ENCODE results near the gene CAMK2G. TPM values are rescaled to one million over a fixed set of nuclear protein-coding genes. Genes with fewer than 3 reads are reported as not detected.

The CAMK2G gene
- polyA plus RNA-seq, 2 of the 4 experiments (the other 2 are of a cell fraction) = 22.6 to 25.5 TPM

GRCh38 chr10:73866621-73867020, 7.7 kb downstream of the CAMK2G start:
- TF ChIP-seq ZNF302 (CRISPR knock-in tag; IDR thresholded peaks at IDR 0.05) (no peak), POLR2AphosphoS2 (conservative IDR thresholded peaks at IDR 0.05; ENCODE audit: low read length) (no peak), ZFP36 (IDR thresholded peaks at IDR 0.05; ENCODE audit: borderline replicate concordance, partially characterized antibody) (no peak), RNF2 (IDR thresholded peaks at IDR 0.05; ENCODE audit: borderline replicate concordance, low read depth) (no peak), ZC3H11A (IDR thresholded peaks at IDR 0.05) (no peak), BCL3 (IDR thresholded peaks at IDR 0.05) (no peak), E2F6 (IDR thresholded peaks at IDR 0.05; ENCODE audit: borderline replicate concordance, low read depth) (no peak)
- no peak for ATAC-seq
- no peak overlapping the region for H3K27ac ChIP-seq
- no peak for DNase-seq (ENCODE audit: low read depth in 1 of 2, low spot score in 1 of 2)
- POLR2A ChIA-PET = no interaction called here
- H3K9me3 ChIP-seq = no peaks in the 10 kb centered on the region
- WGBS (ENCODE audit: missing lambda C conversion rate) = 94% methylated on average over 7 of the region's 7 CpGs
- H3K4me3 ChIP-seq = no peak overlapping the region
- H3K4me2 ChIP-seq = no peak overlapping the region
- CTCF ChIA-PET = interaction anchor here (0.8 to 32.3 kb wide), 4 partner anchors 15 to 169 kb away, joined by 3 to 565 read pairs (median 112); partner anchors contain the start of gene CAMK2G
- no peaks in the 10 kb centered on the region for H3K4me1 ChIP-seq
- FAIRE-seq = no peak

- Histone ChIP-seq H3K27ac (no peak overlapping the region), H3K4me1 (no peaks in the 10 kb centered on the region), H3K9me3 (no peaks in the 10 kb centered on the region), H3K4me3 (no peak overlapping the region), H3K4me2 (no peak overlapping the region)
- ATAC-seq = no peak
- FAIRE-seq = no peak
- no peak for DNase-seq (ENCODE audit: low read depth in 1 of 2, low spot score in 1 of 2)
- ChIA-PET POLR2A (no interaction called here), CTCF (interaction anchor here (0.8 to 32.3 kb wide), 4 partner anchors 16 to 169 kb away, joined by 3 to 565 read pairs (median 112); partner anchors contain the start of gene CAMK2G)
- 93% methylated on average over 10 of the region's 11 CpGs for WGBS (ENCODE audit: missing lambda C conversion rate)
- no peak for TF ChIP-seq GATA3 (IDR thresholded peaks at IDR 0.05; ENCODE audit: borderline replicate concordance)
- TF ChIP-seq RCOR1 (IDR thresholded peaks at IDR 0.05; ENCODE audit: low read depth, low read length) = no peak
- TF ChIP-seq NFE2L2 (conservative IDR thresholded peaks at IDR 0.05; ENCODE audit: low read length) = no peak
- no peak for TF ChIP-seq REST (IDR thresholded peaks at IDR 0.05)
- TF ChIP-seq SMC3 (IDR thresholded peaks at IDR 0.05) = no peak
- no peak for TF ChIP-seq MYC (IDR thresholded peaks at IDR 0.05; ENCODE audit: borderline replicate concordance, low read length)
- TF ChIP-seq MAZ (IDR thresholded peaks at IDR 0.05; ENCODE audit: borderline replicate concordance, low read depth, low read length) = no peak
- no peak for TF ChIP-seq HDAC2 (IDR thresholded peaks at IDR 0.05)
- TF ChIP-seq TP53 (CRISPR knock-in tag; IDR thresholded peaks at IDR 0.05) = no peak
- TF ChIP-seq MAX (IDR thresholded peaks at IDR 0.05) = no peak
- TF ChIP-seq HOXB5 (CRISPR knock-in tag; IDR thresholded peaks at IDR 0.05) = no peak
- no peak for TF ChIP-seq ZSCAN20 (CRISPR knock-in tag; IDR thresholded peaks at IDR 0.05)
- no peak for TF ChIP-seq ZNF302 (CRISPR knock-in tag; IDR thresholded peaks at IDR 0.05)
- TF ChIP-seq HEYL (CRISPR knock-in tag; IDR thresholded peaks at IDR 0.05) = no peak
- no peak for TF ChIP-seq E2F6 (IDR thresholded peaks at IDR 0.05; ENCODE audit: borderline replicate concordance, low read depth)
- TF ChIP-seq ATOH8 (CRISPR knock-in tag; IDR thresholded peaks at IDR 0.05; ENCODE audit: low read depth) = no peak
- TF ChIP-seq HES2 (IDR thresholded peaks at IDR 0.05) = no peak
- TF ChIP-seq CTCF (IDR thresholded peaks at IDR 0.05) = no peak
- TF ChIP-seq ESRRA (IDR thresholded peaks at IDR 0.05; ENCODE audit: borderline replicate concordance, low read length) = no peak
Measured at GRCh38 chr10:73865459-73866442, 8.6 kb downstream of the CAMK2G start.
